Measurements from ENCODE around the gene STK35.
"Not testable (repeated sequence)": the region's sequence is repeated elsewhere in the genome, so short reads cannot be mapped to it uniquely, and the experiment has no call there.

The STK35 gene

GRCh38 chr20:2156666-2157624, 55.3 kb downstream of the STK35 start:
- DNase-seq (ENCODE audit: low read depth in 3 of 3, low spot score in 1 of 3), result no peak

- DNase-seq (ENCODE audit: low read depth in 3 of 3, low spot score in 1 of 3), result no peak
Observed at GRCh38 chr20:2162125-2162822, 60.6 kb downstream of the STK35 start.

GRCh38 chr20:2162823-2163166, 61.2 kb downstream of the STK35 start:
- DNase-seq (ENCODE audit: low read depth in 3 of 3, low spot score in 1 of 3), result no peak

- no peak for DNase-seq (ENCODE audit: low read depth in 3 of 3, low spot score in 1 of 3)
Observed at GRCh38 chr20:2163312-2163711, 61.7 kb downstream of the STK35 start.

- no peak for DNase-seq (ENCODE audit: low read depth in 3 of 3, low spot score in 1 of 3)
Observed at GRCh38 chr20:2163757-2164156, 62.1 kb downstream of the STK35 start.

- no peak for DNase-seq (ENCODE audit: low read depth in 3 of 3, low spot score in 1 of 3)
Observed at GRCh38 chr20:2164421-2164820, 62.8 kb downstream of the STK35 start.

GRCh38 chr20:2164966-2165365, 63.3 kb downstream of the STK35 start:
- no peak for DNase-seq (ENCODE audit: low read depth in 3 of 3, low spot score in 1 of 3)

GRCh38 chr20:2165871-2166270, 64.2 kb downstream of the STK35 start:
- DNase-seq (ENCODE audit: low read depth in 3 of 3, low spot score in 1 of 3), result no peak

GRCh38 chr20:2167112-2167511, 65.5 kb downstream of the STK35 start:
- DNase-seq (ENCODE audit: low read depth in 3 of 3, low spot score in 1 of 3), result no peak

- no peak for DNase-seq (ENCODE audit: low read depth in 3 of 3, low spot score in 1 of 3)
Observed at GRCh38 chr20:2168946-2169345, 67.3 kb downstream of the STK35 start.

GRCh38 chr20:2169456-2170088, 67.9 kb downstream of the STK35 start:
- DNase-seq (ENCODE audit: low read depth in 3 of 3, low spot score in 1 of 3), result no peak

GRCh38 chr20:2170404-2170803, 68.8 kb downstream of the STK35 start:
- no peak for DNase-seq (ENCODE audit: low read depth in 3 of 3, low spot score in 1 of 3)

- DNase-seq (ENCODE audit: low read depth in 3 of 3, low spot score in 1 of 3), result no peak
Observed at GRCh38 chr20:2171266-2171790, 69.7 kb downstream of the STK35 start.

GRCh38 chr20:2171840-2172239, 70.2 kb downstream of the STK35 start:
- DNase-seq (ENCODE audit: low read depth in 3 of 3, low spot score in 1 of 3), result not testable (repeated sequence)

- peak; percentile 18 to 55 (median 37) for DNase-seq (ENCODE audit: low read depth in 3 of 3, low spot score in 1 of 3)
Observed at GRCh38 chr20:2172305-2173175, 70.9 kb downstream of the STK35 start.

GRCh38 chr20:2173186-2173585, 71.6 kb downstream of the STK35 start:
- DNase-seq (ENCODE audit: low read depth in 3 of 3, low spot score in 1 of 3), result no peak

GRCh38 chr20:2174067-2174466, 72.4 kb downstream of the STK35 start:
- DNase-seq (ENCODE audit: low read depth in 3 of 3, low spot score in 1 of 3), result no peak

GRCh38 chr20:2176946-2177345, 75.3 kb downstream of the STK35 start:
- DNase-seq (ENCODE audit: low read depth in 3 of 3, low spot score in 1 of 3), result no peak

GRCh38 chr20:2178318-2179232, 76.9 kb downstream of the STK35 start:
- no peak for DNase-seq (ENCODE audit: low read depth in 3 of 3, low spot score in 1 of 3)

- DNase-seq (ENCODE audit: low read depth in 3 of 3, low spot score in 1 of 3), result no peak
Observed at GRCh38 chr20:2179233-2179580, 77.6 kb downstream of the STK35 start.
